Right lobe of liver (tissue), 4 donors: ENCODE data around the gene TIAM2.

Source experiments
- CTCF ChIP-seq, 4 donors: fragments of 200-600 bp in 3 of 4; fragments of 450-650 bp in 1 of 4; IDR thresholded peaks; one replicate each; pipeline versions ENCODE4 v1.5.1 to v1.8.0; 2016 to 2022; ENCODE audit warnings: antibody characterized with exemption in 4 of 4, mild to moderate bottlenecking in 2 of 4
- POLR2A ChIP-seq: fragments of 450-650 bp; IDR thresholded peaks from one replicate; pipeline ENCODE4 v1.6.1; 2017; ENCODE audit warnings: antibody characterized with exemption, mild to moderate bottlenecking
- donor health status: DM: no; HTN: no; CAD: no.
- donor health status: DM: no; HTN: no; CAD: no.
- donor health status: DM: no; HTN: yes; CAD: no.

GRCh38 chr6:155261111-155261900 lies 266.2 kb downstream of the TIAM2 start:
- TF ChIP-seq CTCF (IDR thresholded peaks at IDR 0.05) (no peak), POLR2A (no peak)
